HepG2 (cell line): ENCODE results near the gene CD83.

Experiments
- CREB1 ChIP-seq, 2 experiments: fragments of 450-650 bp in 1 of 2; IDR thresholded peaks; 2 replicates each; pipeline ENCODE4 v1.6.1; 2016 to 2017; ENCODE audit warnings: control low read depth in 1 of 2, mild to moderate bottlenecking in 1 of 2, missing compliant biosample characterization in 1 of 2, missing genetic modification characterization in 1 of 2
- POLR2AphosphoS2 ChIP-seq: IDR thresholded peaks from 2 replicates; pipeline ENCODE4 v1.6.1; 2011; ENCODE audit warnings: low read depth, low read length, improper control_type of control experiment
- RCOR2 ChIP-seq: IDR thresholded peaks from 2 replicates; pipeline ENCODE4 v1.6.1; 2016; ENCODE audit warnings: missing biosample characterization, missing genetic modification reagents
- ZFYVE20 ChIP-seq: sonication (generic); formaldehyde crosslinking; IDR thresholded peaks from 2 replicates; pipeline ENCODE4 v1.8.0; 2023; ENCODE audit warnings: low read depth, mild to moderate bottlenecking, moderate library complexity, missing genetic modification reagents, borderline replicate concordance
- ZNF354B ChIP-seq: sonication (generic); formaldehyde crosslinking; IDR thresholded peaks from 2 replicates; pipeline ENCODE4 v1.8.0; 2022; ENCODE audit warnings: mild to moderate bottlenecking, missing genetic modification reagents
- TF ChIP-seq, protein P1 (sequence below), 2 experiments: sonication (generic) in 1 of 2; formaldehyde crosslinking in 1 of 2; IDR thresholded peaks; 2 replicates each; pipeline versions ENCODE4 v1.5.1 to v1.6.1; 2011 to 2020; ENCODE audit warnings: borderline replicate concordance in 1 of 2, low read depth in 1 of 2, low read length in 1 of 2, mild to moderate bottlenecking in 1 of 2, missing genetic modification reagents in 1 of 2, moderate library complexity in 1 of 2
- TF ChIP-seq, protein P2 (sequence below): sonication (generic); formaldehyde crosslinking; IDR thresholded peaks from 2 replicates; pipeline ENCODE4 v1.5.0; 2020; ENCODE audit warnings: mild to moderate bottlenecking, missing genetic modification reagents, moderate library complexity

DNA sequence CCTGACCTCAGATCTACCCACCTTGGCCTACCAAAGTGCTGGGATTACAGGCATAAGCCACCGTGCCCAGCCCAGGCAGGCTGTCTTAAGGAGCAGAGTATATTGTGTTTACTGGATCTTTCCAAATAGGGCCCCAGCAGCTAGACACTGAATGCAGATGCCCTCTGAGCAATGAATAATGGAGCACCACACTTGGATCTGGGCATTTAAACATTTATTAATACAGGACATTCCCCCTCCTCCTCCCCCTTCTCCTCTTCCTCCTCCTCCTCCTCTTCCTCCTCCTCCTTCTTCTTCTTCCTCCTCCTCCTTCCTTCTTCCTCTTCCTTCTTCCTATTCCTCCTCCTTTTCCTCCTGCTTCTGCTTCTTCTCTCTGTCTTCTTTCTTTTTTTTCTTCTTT is 34.2 kb downstream of the CD83 start:
- no peak for TF ChIP-seq CREB1 (IDR thresholded peaks at IDR 0.05)
- no peak for TF ChIP-seq CREB1 (CRISPR knock-in tag; IDR thresholded peaks at IDR 0.05)
- TF ChIP-seq ZNF354B = no peak
- TF ChIP-seq RCOR2 = no peak
- TF ChIP-seq POLR2AphosphoS2 = no peak
- TF ChIP-seq, protein P1, sequence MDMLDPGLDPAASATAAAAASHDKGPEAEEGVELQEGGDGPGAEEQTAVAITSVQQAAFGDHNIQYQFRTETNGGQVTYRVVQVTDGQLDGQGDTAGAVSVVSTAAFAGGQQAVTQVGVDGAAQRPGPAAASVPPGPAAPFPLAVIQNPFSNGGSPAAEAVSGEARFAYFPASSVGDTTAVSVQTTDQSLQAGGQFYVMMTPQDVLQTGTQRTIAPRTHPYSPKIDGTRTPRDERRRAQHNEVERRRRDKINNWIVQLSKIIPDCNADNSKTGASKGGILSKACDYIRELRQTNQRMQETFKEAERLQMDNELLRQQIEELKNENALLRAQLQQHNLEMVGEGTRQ (IDR thresholded peaks at IDR 0.05; ENCODE audit: low read depth, low read length) = no peak
- TF ChIP-seq, protein P1 (CRISPR knock-in tag; IDR thresholded peaks at IDR 0.05; ENCODE audit: borderline replicate concordance) = no peak
- TF ChIP-seq, protein P2, sequence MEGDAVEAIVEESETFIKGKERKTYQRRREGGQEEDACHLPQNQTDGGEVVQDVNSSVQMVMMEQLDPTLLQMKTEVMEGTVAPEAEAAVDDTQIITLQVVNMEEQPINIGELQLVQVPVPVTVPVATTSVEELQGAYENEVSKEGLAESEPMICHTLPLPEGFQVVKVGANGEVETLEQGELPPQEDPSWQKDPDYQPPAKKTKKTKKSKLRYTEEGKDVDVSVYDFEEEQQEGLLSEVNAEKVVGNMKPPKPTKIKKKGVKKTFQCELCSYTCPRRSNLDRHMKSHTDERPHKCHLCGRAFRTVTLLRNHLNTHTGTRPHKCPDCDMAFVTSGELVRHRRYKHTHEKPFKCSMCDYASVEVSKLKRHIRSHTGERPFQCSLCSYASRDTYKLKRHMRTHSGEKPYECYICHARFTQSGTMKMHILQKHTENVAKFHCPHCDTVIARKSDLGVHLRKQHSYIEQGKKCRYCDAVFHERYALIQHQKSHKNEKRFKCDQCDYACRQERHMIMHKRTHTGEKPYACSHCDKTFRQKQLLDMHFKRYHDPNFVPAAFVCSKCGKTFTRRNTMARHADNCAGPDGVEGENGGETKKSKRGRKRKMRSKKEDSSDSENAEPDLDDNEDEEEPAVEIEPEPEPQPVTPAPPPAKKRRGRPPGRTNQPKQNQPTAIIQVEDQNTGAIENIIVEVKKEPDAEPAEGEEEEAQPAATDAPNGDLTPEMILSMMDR = no peak
- no peak for TF ChIP-seq ZFYVE20 (CRISPR knock-in tag)
